ENCODE results near the gene FADS3.

Gene FADS3

DNA sequence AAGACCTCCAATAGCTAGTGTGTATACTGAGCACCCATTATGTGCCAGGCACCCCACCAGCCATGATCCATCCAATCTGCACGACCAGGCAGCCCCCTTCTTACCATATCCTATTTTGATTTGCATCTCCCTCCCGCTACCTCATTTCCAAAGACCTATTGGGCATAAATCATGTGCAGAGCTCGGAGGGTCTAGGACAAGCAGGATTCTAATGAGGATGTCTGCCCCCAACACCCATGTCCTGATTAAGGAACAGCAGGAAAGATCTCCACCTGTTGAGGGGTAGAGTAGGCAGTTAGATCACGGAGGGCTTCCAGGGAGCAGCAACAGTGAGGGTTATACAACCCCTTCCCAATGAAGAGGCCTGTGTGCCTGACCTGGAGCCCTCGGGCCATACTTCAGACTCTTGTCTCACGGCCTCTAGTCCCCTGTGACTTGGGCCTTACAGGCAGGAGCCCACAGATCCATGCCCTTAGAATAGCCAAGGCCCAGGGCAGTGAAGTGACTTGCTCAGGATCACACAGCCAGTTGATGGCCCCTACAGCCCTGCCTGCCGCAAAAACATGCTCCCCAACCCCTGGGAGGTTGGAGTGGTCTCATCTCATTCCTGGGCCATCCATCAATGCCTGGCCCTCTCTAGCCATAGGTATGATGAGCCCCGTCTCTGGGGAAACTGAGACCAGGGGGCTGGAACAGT is 22.5 kb upstream of the FADS3 start:
- DNase-seq (ENCODE audit: low spot score) = no peak

DNA sequence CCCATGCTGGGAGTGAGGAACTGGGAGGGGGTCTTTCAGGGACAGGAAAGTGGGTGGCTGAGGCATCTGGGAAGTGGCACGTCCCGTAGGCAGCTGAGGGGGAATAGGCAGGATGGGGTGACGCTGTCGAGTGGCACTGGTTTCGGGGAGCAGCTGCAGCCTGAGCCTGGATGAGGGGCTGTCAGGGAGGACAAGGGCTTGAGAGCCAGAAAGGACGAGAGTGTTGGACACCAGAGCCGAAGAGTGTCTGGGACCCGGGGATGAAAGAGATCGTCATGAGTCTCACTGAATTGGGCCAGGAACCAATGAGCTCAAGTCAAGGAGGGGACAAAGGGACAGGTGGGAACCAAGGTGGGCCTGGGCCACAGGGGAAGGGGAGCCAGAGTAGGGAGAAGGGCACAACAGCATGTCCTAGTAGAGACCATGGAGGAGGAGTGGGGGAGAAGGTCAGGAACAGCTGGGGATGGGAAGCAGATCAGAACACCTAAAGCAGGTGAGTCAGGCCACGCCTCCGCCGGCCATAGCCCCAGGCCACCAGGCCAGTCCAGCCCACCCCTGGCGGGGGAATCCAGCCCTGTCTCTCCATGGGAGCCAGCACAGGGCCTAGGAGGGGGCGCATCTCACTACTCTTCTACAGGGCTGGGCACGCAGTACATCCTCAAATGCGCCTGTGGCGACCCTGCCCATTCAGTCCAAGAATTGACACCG is 21.8 kb upstream of the FADS3 start:
- no peak for DNase-seq (ENCODE audit: low spot score)

DNA sequence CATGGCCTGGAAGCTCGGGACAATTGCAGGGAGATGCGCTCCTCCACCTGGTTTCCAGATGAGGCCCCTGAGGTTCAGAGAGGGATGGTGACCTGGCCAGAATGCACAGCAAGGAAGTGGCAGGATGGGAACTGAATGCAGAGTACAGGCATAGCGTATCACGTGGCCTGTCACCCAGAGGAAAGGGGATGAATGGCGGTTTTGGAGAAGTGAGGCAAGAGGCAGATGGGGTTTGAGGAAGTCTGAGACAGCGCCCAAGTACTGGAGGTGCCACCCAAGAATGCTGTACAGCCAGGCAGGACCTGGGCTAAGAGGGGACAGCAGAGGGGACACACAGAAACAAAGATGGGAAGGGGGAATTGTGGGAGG is 21.2 kb upstream of the FADS3 start:
- no peak for DNase-seq (ENCODE audit: low spot score)

DNA sequence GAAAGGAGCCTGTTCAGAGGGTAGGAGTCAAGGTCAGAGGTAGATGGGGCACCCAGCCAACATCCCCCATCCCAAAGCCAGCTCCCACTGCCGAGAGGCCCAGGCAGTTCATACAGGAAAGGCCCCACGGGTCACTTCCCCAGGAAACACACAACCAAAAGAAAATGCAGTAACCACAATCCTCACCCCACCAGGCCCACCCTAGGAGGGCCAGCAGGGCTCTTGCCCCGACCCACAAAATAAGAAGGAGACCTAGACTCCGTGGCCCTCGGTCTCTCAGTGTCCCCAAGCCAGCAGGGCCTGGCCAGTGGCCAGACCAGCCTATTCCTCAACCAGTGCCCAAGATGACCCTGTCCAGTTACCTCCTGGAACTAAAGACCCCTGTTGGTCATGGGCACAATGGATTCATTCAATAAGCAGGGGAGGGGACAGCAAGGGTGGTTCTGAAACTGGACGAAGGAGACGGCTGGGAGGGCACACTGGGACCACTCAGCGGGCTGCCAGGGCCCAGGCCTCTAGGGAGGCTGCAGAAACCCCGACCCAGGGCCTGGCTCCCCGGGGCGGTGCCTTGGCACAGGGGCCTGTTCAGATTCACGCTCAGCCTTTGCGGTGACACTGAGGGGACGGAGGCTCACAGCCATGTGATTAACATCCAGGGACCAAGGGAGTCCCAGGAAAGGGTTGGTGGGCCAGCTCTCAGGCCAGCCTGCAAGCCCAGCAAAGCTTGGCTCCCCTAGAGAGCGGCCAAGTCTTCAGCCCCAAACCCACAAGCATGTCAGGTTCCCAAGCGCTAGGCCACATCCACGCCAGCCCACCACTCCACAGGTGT is 20.6 kb upstream of the FADS3 start:
- DNase-seq (ENCODE audit: low spot score) = no peak

DNA sequence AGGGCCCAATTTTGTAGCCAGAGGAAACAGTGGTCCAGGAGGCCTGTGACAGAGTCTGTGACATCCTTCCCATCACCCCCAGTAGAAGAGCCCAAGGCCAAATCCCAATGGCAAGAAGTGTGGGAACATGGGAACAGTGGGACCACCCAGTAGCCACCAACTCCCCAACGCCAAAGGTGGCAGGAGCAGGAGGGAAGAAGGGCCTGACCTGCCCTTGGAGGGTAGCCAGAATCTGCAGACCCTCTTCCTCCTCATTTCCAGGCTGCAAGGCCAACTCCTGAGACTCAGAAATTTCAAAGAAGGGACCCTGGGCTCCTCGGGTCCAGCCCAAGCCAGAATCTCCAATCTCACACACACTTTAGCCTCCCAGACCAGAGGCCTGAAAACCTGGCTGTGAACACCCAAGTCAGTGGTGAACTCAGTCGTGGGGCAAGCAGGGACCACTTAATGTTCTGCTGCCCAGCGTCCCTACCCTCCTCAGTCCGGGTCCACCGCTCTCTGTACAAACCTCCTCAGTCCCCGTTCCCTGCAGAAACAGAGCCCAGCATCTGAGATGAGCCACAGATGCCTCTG is 19.9 kb upstream of the FADS3 start:
- no peak for DNase-seq (ENCODE audit: low spot score)

DNA sequence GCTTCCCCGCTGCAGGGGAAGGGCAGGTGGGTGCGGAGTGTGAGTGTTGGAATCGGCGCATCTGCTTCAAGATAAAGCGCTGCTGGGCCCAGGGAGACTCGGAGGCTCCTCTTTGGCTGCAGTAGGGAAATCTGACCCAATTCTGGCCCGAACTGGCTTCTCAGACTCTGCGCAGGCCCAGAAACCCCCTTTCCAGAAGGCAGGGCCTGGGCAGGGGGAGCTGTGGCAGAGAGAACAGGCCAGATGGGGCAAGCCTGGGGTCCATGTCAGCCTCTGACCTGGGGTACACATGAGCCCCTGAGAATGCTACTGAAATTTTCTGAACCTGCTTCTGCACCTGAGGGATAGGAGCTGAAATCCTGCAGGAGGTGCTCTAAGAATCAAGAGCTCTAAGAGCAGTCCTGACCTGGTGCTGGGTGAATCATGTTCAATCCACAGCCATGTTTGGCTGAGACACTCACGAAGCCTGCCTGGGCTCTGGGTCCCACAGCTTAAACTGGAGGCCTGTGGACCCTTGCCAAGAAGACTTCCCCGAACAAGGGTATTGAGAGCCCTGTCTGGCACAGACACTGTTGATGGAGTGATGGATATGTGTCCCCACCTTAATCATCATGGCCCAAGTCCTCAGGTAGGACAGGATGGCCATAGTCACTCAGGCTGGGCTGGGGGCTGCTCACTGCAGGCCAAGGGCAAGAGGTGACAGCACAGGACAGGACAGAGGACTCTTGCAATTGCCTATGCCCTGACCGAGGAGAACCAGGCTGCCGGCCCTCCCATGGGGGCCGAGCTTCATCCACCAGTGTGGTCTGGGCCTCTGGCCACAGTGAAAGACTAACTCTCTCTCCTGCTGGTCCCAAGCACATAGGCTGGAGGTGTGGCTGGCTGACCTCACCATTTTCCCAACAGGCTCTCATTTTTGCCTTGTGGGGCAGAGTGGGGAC is 19.1 kb upstream of the FADS3 start:
- no peak for DNase-seq (ENCODE audit: low spot score)

DNA sequence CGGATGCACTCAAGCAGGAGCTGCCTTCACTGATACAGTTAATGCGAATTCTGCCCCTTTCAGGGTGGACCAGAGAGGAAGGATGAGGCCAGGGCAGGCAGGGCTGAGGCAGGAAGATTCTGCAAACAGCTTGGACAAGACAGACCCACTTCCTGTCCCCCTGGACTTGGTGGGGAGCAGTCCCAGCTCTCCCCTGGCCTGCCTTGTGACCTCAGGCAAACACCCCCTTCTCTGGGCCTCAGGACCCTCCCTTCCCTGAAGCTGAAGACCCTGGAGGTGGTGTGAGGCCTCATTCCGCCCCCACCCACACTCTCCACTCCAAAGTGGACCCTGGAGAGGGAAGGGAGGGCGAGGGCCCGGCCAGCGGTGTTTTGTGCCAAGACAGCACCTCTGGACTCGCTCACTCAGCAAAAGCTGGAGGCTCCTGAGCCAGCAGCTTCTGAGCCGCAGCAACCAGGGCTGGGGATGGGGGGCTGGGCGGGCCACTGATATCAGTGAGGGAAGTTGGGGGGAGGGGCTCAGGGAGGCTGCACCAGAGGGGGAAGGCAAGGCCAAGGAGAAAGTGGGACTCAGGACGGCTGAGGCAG is 17.5 kb upstream of the FADS3 start:
- no peak for DNase-seq (ENCODE audit: low spot score)

DNA sequence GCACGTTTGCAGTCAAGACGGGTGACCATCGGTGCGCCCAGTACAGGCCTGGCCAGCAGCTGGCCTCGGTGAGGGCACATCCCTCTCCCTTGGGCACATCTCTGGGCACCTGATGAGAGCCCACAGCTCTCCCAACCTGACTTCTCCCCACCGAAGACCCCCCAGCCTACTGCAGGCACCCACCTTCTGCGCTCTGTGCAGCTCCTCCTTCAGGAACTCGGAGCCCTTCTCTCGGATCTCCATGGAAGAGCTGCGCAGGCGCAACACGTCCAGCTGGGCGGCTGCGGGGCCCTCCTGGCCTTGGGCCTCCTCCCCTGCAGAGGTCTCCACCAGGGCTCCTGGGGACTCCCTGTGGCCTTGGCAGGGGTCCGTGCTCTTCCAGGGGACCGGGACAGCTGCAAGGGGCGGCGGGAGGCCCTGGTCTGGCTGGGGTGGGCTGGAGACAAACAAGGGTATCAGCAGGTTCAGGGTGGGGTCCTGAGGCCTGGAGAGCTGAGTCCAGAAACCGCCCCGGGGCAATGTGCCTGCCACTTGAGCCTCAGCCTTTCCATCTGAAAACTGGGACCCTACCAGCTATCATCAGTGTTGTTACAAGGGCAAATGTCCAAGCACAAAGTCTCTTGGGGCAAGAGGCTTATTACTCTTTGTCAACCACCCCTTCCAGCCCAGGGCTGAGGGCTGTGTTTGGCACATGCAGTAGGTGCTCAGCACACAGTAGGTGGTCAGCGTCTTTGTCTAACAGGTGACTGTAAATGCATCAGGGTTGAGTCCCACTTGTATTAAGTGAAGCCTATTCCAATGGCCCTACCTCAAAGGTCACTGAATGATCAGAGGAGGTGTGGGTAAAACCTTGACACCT is 16.8 kb upstream of the FADS3 start:
- no peak for DNase-seq (ENCODE audit: low spot score)

DNA sequence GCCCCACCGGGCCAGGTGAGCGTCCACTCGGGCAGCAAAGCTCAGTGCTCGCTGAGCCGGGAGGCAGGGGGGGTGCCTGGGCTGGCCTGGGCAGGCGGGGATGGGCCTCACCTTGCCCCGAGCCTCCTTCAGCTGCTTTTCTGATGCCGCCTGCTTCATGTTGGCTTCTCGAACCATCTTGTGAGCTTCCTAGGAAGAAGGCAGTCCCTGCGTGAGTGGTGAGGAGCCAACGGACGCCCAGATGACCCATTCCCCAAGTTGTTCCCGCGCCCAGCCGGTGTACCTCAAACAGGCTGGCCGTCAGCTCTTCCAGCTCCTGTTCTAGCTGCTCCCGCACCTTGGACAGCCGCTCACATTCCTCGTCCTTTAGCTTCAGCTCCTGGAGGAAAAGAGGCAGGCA is 15.9 kb upstream of the FADS3 start:
- no peak for DNase-seq (ENCODE audit: low spot score)

DNA sequence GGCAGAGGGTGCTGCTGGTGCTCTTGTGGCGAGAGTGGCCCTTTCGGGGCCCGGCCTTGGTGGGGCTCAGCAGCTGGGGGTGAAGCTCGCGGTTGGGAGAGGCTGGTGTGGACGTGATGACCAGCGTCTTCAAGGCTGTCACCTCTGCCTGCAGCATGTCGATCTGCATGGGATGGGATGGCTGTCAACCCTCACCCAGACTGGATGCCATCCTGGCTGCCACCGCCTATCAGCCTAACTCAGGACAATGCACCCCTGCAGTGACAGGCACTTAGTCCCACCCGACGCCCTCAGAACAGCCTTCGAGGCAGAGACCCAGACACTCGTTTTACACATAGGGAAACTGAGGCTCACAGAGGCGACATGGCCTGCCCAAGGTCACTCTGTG is 15.2 kb upstream of the FADS3 start:
- no peak for DNase-seq (ENCODE audit: low spot score)

DNA sequence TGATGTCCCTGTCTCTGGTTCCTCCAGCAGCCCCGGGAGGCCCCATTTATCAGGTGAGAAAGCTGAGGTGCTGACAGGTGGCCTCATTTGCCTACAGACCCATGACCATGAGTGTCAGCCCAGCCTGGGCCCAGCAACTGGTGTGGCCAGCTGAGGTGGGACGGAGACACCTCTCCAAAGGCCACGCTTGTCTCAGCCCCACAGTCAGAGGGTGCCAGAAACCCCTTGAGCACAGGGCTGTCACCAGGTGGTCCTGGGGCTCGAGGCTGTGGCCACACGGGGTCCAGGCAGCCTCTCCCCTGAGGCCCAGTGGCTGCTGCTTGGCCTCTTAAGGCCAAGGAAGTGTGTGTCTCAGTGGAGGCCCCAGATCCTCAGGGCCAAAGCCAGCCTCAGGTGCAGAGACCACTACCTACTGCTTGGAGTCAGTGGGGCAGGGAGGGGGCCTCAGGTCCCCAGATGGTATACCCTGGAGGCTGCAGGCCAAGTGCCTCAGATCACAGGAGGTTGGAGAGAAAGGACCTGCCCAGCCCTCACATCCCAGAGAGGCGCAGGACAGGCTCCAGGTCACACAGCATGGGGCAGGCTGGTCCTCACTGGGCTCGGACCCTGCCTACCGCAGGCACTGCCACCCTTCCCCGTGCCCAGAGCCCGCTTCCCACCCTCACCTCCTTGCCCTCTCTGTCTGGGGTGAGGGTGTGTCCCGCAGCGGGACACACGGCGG is 14.6 kb upstream of the FADS3 start:
- no peak for DNase-seq (ENCODE audit: low spot score)

DNA sequence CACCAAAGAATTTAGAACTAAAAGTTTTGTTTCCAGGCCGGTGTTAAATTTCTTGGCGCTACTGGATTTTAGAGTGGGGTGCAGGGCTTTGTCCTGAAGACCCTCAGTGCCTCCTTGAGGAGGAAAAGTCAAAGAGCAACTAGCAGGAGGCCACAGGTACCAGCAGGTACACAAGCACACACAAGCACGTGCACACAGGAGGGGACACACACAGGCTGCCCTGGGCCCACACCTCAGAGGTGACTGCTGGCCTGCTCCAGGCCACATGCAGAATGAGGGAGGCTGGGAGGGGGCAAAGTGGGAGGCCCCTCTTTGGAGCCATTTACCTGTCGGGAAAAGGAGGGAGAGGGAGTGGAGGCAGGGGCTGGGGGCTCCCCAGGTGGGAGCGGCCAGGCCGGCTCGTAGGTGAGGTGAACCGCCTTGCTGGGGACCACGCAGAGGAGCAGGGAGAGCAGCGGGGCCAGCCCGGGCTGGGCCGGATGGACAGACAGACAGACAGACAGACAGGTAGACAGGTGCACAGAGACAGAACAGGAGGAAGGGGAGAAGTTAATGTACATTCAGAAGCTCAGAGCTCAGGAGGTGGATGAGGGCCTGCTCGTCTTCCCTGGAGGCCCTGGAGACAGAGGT is 13.8 kb upstream of the FADS3 start:
- no peak for DNase-seq (ENCODE audit: low spot score)

DNA sequence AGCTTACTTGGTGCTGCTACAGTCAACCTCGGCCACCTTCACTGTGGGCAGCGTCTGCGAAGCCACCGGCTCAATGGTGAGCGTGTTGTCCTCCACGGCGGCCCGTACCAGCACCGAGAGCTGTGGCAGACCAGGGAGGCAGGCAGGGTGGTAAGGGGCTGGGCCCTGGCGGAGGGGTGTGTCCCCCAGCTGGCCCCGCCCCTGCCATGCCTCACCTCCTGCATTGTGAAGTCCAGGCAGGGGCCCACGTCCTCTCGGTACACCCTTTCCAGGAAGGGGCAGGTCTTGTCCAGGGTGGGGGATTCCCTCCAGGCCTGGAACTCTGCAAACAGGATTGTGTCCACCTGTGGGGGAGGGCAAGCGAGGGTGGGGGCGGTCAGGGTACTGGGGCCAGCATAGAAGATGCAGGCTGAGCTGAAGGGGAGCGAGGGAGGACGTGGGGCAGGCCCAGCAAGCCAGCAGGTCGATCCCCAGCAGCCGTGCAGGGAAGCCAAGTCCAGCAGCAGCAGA is 13.2 kb upstream of the FADS3 start:
- DNase-seq (ENCODE audit: low spot score) = no peak

DNA sequence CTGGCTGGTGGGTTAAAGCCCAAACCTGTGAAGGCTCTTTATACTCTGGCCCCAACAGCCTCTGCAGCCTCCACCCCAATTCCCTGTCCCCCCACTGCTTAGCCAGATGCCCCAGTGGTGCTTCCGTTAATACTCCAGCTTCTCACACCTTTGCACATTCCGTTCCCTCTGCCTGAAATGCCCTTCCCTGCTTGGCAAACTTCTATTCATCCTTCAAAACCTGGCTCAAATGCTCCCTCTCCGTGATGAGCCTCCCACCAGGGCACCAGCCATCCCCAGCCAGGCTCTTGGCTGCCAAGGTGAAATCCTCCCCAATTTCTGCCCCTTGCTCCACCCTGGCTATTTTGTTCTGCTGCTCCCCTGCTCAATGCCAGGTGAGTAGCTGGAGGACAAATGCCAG is 12.5 kb upstream of the FADS3 start:
- no peak for DNase-seq (ENCODE audit: low spot score)

DNA sequence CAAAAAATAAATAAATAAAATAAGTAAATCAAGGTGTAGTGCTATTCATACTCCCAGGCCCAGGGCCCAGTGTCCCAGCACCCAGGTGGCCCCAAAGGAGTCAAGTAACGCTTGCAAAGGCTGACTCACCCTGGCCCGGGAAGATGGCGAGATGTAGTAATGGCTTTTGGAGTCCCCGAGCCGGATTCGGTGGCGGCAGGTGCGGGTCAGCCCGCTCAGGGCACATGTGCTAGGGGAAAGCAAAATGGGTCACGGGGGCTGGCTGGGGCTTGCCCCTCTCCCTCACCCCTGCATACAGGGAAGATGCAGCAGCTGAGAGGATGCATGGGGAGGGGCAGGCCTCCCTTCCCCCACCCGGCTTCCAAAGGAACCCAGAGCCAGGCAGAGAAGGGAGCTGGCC is 11.0 kb upstream of the FADS3 start:
- no peak for DNase-seq (ENCODE audit: low spot score)

DNA sequence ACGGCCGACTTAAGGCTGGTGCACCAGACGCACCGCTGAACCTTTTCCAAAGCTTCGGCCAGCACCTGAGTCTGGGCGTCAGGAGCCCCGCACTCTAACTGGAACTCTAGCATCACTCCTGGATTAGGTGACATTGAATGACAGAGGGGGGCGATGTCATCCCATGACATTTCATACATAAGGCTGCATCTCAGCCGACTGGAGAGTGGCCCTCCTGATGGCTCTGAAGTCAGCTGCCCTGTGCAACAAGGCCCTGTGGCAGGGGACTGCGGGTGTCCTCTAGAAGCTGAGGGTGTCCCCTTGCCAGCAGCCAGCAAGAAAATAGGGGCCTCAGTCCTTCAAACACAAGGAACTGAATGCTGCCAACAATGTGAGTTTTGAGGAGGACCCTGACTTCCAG is 10.1 kb upstream of the FADS3 start:
- DNase-seq (ENCODE audit: low spot score) = no peak

DNA sequence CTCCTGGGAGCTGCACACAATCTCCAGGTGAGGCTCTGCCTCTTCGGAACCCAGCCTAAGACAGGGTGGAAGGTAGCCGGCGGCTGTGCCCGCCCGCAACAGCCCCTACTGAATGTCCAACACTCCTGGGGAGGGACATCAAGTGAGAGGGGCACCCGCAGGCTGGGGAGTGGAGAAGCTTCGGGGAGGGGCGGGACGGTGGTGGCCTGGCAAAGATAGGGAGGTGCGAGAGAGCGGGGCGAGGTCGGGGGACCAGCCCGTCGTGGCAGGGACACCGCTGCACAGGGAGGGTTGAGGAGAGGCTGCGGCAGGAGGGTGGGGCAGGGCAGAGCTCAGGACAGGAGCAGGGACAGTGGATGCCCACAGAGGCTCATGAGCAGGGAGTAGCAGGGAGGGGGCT is 8.9 kb upstream of the FADS3 start:
- no peak for DNase-seq (ENCODE audit: low spot score)

DNA sequence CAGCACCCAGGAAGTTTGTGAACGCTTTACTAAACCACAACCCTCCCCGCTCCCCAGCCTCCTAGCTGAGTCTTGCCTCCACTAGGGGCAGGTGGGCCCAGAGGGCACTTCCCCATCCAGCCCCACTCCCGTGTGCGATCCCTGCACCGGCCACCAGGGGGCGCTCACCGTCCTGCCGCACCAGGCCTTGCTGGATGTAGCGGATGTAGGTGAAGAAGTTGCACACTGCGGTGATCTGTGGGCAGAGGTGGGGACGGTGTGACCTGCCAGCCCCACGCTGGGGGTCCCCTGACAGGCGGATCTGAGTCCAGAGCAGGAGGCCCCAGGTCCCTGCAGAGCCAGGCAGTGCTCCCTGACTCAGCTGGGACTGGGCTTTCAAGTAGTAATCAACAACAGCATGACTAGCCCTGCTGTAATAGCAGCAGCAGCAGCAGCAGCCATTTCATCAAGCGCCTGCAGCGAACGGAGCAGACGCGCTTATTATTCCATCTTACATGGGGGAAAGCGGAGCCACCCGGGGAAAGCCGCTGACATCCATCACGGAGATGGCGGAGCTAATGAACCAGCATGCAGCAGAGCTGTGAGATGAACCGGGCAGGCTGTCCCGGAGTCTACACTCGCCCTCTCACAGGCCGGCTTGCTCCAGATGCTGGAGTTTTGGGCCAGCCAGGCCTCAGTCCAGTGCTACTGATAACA is 7.9 kb upstream of the FADS3 start:
- DNase-seq (ENCODE audit: low spot score) = peak; percentile 75

DNA sequence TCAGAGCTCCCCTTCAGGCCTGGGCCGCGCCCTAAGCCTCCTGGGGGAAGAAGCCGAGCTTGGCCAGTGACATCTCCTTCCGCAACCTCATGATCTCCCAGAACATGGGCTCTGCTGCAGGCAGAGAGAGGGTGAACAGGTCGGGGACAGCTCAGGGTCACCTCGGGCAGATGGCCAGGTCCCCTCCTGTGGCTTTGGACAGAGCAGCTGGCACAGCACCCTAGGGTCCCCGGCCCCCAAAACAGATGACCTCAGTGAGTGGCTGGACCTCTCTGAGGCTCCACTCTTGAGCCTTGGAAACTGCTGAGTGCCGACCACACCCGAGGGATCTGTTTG is 6.9 kb upstream of the FADS3 start:
- no peak for DNase-seq (ENCODE audit: low spot score)

All from SW480 (cell line).